WERI-Rb-1 (cell line): ENCODE results near the gene PCDHGA4.
A peak's percentile ranks its signal among the peaks of the same experiment; 100 is the strongest.

Source experiments
- DNase-seq: peaks from one replicate; pipeline ENCODE4 v3.0.0-alpha.2; 2020
- H3K27ac ChIP-seq: fragments of 250-450 bp; sonication (Bioruptor Pico); 2 replicates; pipeline ENCODE4 v1.5.1; 2020; ENCODE audit warnings: mild to moderate bottlenecking, moderate library complexity
- H3K27me3 ChIP-seq: fragments of 250-450 bp; sonication (Bioruptor Pico); 2 replicates; pipeline ENCODE4 v1.5.1; 2021; ENCODE audit warnings: mild to moderate bottlenecking, low read depth, moderate library complexity; ENCODE audit not compliant: insufficient read depth, severe bottlenecking
- H3K36me3 ChIP-seq: fragments of 250-450 bp; sonication (Bioruptor Pico); 2 replicates; pipeline ENCODE4 v1.5.1; 2020; ENCODE audit warnings: mild to moderate bottlenecking, moderate library complexity
- H3K4me3 ChIP-seq: 2 replicates; pipeline ENCODE4 v1.5.1; 2011; ENCODE audit warnings: low read depth, mild to moderate bottlenecking, control low read depth, low read length
- H3K9me3 ChIP-seq: fragments of 250-450 bp; sonication (Bioruptor Pico); 2 replicates; pipeline ENCODE4 v1.5.1; 2021; ENCODE audit warnings: mild to moderate bottlenecking, moderate library complexity; ENCODE audit not compliant: severe bottlenecking
- CTCF ChIP-seq: IDR thresholded peaks from 2 replicates; pipeline ENCODE4 v1.5.1; 2011; ENCODE audit warnings: low read depth, mild to moderate bottlenecking, control low read depth, inconsistent platforms, low read length

The PCDHGA4 gene

GRCh38 chr5:141349917-141350619 lies 4.8 kb upstream of the PCDHGA4 start, which contains the start of gene PCDHGB1:
Gene PCDHGB1, plus strand, starts transcription at chr5:141350099. Its CDS starts 162 bp downstream, at chr5:141350261.
- Histone ChIP-seq H3K4me3 (peak within 1 kb of the TSS; percentile 32), H3K27me3 (no peaks in the 10 kb centered on the region), H3K27ac (no peak within 1 kb of the TSS), H3K9me3 (peaks cover 25% of the 10 kb centered on the region), H3K36me3 (no peaks in the 10 kb centered on the region)
- DNase-seq: peak; percentile 72
- TF ChIP-seq CTCF: peak; percentile 81

- peaks cover 29% of the 10 kb centered on the region for H3K9me3 ChIP-seq
- H3K27me3 ChIP-seq: no peaks in the 10 kb centered on the region
- H3K27ac ChIP-seq: no peak overlapping the region
- DNase-seq: no peak
- no peak for TF ChIP-seq CTCF
- H3K36me3 ChIP-seq: no peaks in the 10 kb centered on the region
- no peak overlapping the region for H3K4me3 ChIP-seq
Observed at GRCh38 chr5:141351591-141351990, 3.2 kb upstream of the PCDHGA4 start.

- Histone ChIP-seq H3K27me3 (no peaks in the 10 kb centered on the region), H3K4me3 (no peak overlapping the region), H3K36me3 (no peaks in the 10 kb centered on the region), H3K27ac (no peak overlapping the region), H3K9me3 (peaks cover 24% of the 10 kb centered on the region)
- TF ChIP-seq CTCF: no peak
- DNase-seq: no peak
Observed at GRCh38 chr5:141355641-141356040, 820 bp downstream of the PCDHGA4 start.

- DNase-seq: no peak
- H3K9me3 ChIP-seq: peaks cover 23% of the 10 kb centered on the region
- no peaks in the 10 kb centered on the region for H3K36me3 ChIP-seq
- no peaks in the 10 kb centered on the region for H3K27me3 ChIP-seq
- H3K27ac ChIP-seq: no peak overlapping the region
- H3K4me3 ChIP-seq: no peak overlapping the region
- TF ChIP-seq CTCF: no peak
Observed at GRCh38 chr5:141356133-141356532, 1.3 kb downstream of the PCDHGA4 start.

GRCh38 chr5:141356950-141357349 lies 2.1 kb downstream of the PCDHGA4 start:
- DNase-seq: no peak
- Histone ChIP-seq H3K9me3 (peaks cover 26% of the 10 kb centered on the region), H3K4me3 (no peak overlapping the region), H3K36me3 (no peaks in the 10 kb centered on the region), H3K27me3 (no peaks in the 10 kb centered on the region), H3K27ac (no peak overlapping the region)
- TF ChIP-seq CTCF: no peak
